Natural killer cell (primary cell): ENCODE measurements around the gene SEMA3B. TPM values are rescaled to one million over a fixed set of nuclear protein-coding genes. Genes with fewer than 3 reads are reported as not detected.

Experiments used
- ATAC-seq, 3 donors: fragments of 150-1000 bp in 2 of 3; fragments of 200-7000 bp in 1 of 3; cut with Tn5 transposase; 1 replicate in 1 of 3; 2 replicates in 2 of 3; pipeline ENCODE4 v1.10.0; 2021; ENCODE audit warnings: mild to moderate bottlenecking in 2 of 3, moderate library complexity in 2 of 3
- DNase-seq, 2 donors: peaks; one replicate each; pipeline versions ENCODE4 v3.0.0 to v3.0.0-alpha.2; 2013 to 2021; ENCODE audit warnings: mixed read lengths in 1 of 2
- H3K27ac ChIP-seq: one replicate; pipeline ENCODE4 v1.5.1; 2013; ENCODE audit warnings: mild to moderate bottlenecking, low read length
- H3K27me3 ChIP-seq: one replicate; pipeline ENCODE4 v1.6.1; 2013; ENCODE audit warnings: low read length; ENCODE audit not compliant: control insufficient read depth, insufficient read depth
- H3K36me3 ChIP-seq: one replicate; pipeline ENCODE4 v1.6.1; 2013; ENCODE audit warnings: low read length; ENCODE audit not compliant: control insufficient read depth, insufficient read depth
- H3K4me1 ChIP-seq: one replicate; pipeline ENCODE4 v1.6.1; 2013; ENCODE audit warnings: low read length; ENCODE audit not compliant: control insufficient read depth, insufficient read depth
- H3K4me3 ChIP-seq: one replicate; pipeline ENCODE4 v1.5.1; 2013; ENCODE audit warnings: low read length
- H3K9me3 ChIP-seq: one replicate; pipeline ENCODE4 v1.6.1; 2013; ENCODE audit warnings: low read length; ENCODE audit not compliant: control insufficient read depth, insufficient read depth
- H3K27ac Mint-ChIP-seq, 2 donors: one replicate each; pipeline ENCODE4 v1.8.0; 2022; ENCODE audit warnings: mild to moderate bottlenecking in 2 of 2, mixed read lengths in 2 of 2, moderate library complexity in 1 of 2
- H3K27me3 Mint-ChIP-seq, 2 donors: one replicate each; pipeline ENCODE4 v1.8.0; 2022; ENCODE audit warnings: low read depth in 2 of 2, mixed read lengths in 2 of 2
- H3K36me3 Mint-ChIP-seq: one replicate; pipeline ENCODE4 v1.8.0; 2022; ENCODE audit warnings: mixed read lengths
- H3K4me1 Mint-ChIP-seq, 2 donors: one replicate each; pipeline ENCODE4 v1.8.0; 2022; ENCODE audit warnings: mixed read lengths in 2 of 2
- H3K4me3 Mint-ChIP-seq: one replicate; pipeline ENCODE4 v1.8.0; 2022; ENCODE audit warnings: mild to moderate bottlenecking, moderate library complexity, mixed read lengths
- H3K9me3 Mint-ChIP-seq, 2 donors: one replicate each; pipeline ENCODE4 v1.8.0; 2022; ENCODE audit warnings: mixed read lengths in 2 of 2
- WGBS: methylation state at CpG from one replicate; pipeline ENCODE4 v1.1.7; 2013; ENCODE audit warnings: missing lambda C conversion rate; ENCODE audit not compliant: insufficient coverage; 5-methylcytosine and 5-hydroxymethylcytosine counted together
- intact Hi-C: fragments of 100-400 bp; cut with micrococcal nuclease; formaldehyde crosslinking; loops from one replicate; pipeline ENCODE4 v1.14.2; 2022
- total RNA-seq, 4 donors: library from RNA; stranded (reverse); fragments of 120-200 nt in 1 of 4; gene quantifications; one replicate each; pipeline versions ENCODE4 v1.2.3 to v1.2.4, GENCODE V29; 2013 to 2022
- TF ChIP-seq, protein P1 (sequence below): fragments of 200-600 bp; IDR thresholded peaks from one replicate; pipeline ENCODE4 v1.8.0; 2022; ENCODE audit warnings: antibody characterized with exemption

The SEMA3B gene
- total RNA-seq, 3 donors from 2014 or later (not counting 1 experiment from before 2014, with no cell fraction given) = 0.97 to 2.0 (median 0.99) TPM

DNA sequence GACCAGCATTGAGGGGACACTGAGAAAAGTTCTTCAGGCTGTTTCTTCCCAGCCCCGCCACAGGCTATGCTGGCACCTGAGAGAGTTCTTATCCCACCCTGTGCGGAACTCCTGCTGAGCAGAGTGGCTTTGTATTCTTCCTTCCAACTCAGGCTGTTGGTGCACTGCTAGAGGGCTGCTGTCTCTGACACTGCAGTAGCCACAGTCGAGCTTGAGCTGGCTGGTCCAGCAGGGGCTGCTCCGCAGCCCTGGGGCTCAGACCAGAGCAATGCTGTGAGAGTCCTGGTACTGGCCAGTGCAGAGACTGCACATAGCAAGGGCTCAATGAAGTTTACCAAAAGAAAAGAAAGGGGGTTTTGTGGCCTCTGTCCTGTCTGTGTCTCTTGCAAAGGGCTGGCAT lies 29.3 kb upstream of the SEMA3B start:
- Mint-ChIP-seq H3K9me3 (no peaks in the 10 kb centered on the region), H3K27me3 (no peaks in the 10 kb centered on the region), H3K4me1 (peaks cover 62 to 82% of the 10 kb centered on the region in 2 donors), H3K4me3 (peak overlapping the region; percentile 68), H3K36me3 (no peaks in the 10 kb centered on the region), H3K27ac (peak overlapping the region; percentile 95 to 96)
- TF ChIP-seq, protein P1, sequence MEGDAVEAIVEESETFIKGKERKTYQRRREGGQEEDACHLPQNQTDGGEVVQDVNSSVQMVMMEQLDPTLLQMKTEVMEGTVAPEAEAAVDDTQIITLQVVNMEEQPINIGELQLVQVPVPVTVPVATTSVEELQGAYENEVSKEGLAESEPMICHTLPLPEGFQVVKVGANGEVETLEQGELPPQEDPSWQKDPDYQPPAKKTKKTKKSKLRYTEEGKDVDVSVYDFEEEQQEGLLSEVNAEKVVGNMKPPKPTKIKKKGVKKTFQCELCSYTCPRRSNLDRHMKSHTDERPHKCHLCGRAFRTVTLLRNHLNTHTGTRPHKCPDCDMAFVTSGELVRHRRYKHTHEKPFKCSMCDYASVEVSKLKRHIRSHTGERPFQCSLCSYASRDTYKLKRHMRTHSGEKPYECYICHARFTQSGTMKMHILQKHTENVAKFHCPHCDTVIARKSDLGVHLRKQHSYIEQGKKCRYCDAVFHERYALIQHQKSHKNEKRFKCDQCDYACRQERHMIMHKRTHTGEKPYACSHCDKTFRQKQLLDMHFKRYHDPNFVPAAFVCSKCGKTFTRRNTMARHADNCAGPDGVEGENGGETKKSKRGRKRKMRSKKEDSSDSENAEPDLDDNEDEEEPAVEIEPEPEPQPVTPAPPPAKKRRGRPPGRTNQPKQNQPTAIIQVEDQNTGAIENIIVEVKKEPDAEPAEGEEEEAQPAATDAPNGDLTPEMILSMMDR = no peak
- DNase-seq = no peak
- Histone ChIP-seq H3K36me3 (peaks cover 23% of the 10 kb centered on the region), H3K27ac (peak overlapping the region; percentile 87), H3K27me3 (no peaks in the 10 kb centered on the region), H3K9me3 (no peaks in the 10 kb centered on the region), H3K4me3 (no peak overlapping the region), H3K4me1 (peaks cover 86% of the 10 kb centered on the region)
- intact Hi-C loops = no loop called here
- 85% methylated on average over 4 of the region's 4 CpGs for WGBS
- no peak for ATAC-seq

DNA sequence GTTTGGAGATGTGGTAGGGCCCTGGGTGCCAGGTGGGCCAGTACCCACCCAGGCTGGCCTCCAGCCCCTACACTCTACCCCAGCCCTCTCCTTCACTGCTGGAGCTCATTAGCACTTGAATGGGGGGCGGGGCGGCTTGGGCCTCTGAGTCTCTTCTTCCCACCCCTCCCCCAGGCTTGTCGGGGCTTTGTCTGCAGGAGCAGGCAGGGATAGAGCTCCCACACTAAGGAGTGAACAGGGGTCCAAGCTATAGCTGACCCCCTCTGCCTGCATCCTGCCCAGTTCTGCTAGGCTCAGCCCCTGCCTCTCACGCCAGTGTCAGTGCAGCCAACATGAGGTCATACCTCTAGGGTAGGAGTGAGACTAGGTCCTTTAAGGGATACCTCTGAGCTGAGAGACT lies 27.8 kb upstream of the SEMA3B start:
- Histone ChIP-seq H3K27me3 (no peaks in the 10 kb centered on the region), H3K4me3 (no peak overlapping the region), H3K4me1 (peaks cover 91% of the 10 kb centered on the region), H3K36me3 (peaks cover 27% of the 10 kb centered on the region), H3K27ac (peak overlapping the region; percentile 86), H3K9me3 (no peaks in the 10 kb centered on the region)
- Mint-ChIP-seq H3K36me3 (no peaks in the 10 kb centered on the region), H3K4me3 (peak overlapping the region; percentile 76), H3K9me3 (no peaks in the 10 kb centered on the region), H3K27ac (peak overlapping the region; percentile 95), H3K27me3 (no peaks in the 10 kb centered on the region), H3K4me1 (peaks cover 69 to 91% of the 10 kb centered on the region in 2 donors)
- TF ChIP-seq, protein P1 = no peak
- 76% methylated on average over 4 of the region's 4 CpGs for WGBS
- DNase-seq (no peak), ATAC-seq (no peak)
- intact Hi-C loops = no loop called here

DNA sequence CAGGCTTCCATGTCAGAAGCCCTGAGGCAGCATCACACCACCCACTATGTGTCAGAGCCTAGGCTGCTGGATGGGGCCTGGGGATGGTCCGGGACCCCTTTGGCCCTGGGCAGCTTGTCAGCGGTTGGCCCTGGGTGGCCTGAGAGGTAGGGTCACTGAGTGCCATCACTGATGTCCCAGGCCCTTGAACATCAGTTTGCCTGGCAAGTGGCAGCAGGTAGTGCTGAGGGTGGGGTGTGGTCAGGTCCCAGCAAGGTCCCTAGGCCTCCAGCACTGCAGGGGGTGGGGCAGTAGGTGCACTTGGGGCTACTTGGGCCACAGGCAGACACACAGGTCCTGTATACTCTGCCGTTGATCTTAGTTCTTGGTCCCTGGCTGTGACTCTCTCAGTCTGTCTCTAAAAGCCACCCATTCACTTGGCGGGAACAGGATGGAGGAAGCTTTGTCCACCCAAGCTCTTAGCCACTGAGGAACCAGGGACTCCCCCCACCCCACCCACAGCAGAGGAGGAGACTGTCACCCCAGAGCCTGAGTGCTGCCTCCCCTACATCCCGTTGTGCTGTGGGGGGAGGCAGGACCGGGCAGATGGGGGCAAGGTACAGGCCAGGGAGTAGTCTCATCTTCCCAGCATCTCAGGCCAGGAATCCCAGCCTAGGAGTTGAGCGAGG lies 27.1 kb upstream of the SEMA3B start:
- no peaks in the 10 kb centered on the region for H3K9me3 ChIP-seq
- Mint-ChIP-seq H3K4me1 (peaks cover 74 to 91% of the 10 kb centered on the region in 2 donors), H3K4me3 (peak overlapping the region; percentile 52), H3K36me3 (no peaks in the 10 kb centered on the region), H3K9me3 (no peaks in the 10 kb centered on the region), H3K27ac (peak overlapping the region; percentile 95), H3K27me3 (no peaks in the 10 kb centered on the region)
- H3K36me3 ChIP-seq = peaks cover 27% of the 10 kb centered on the region
- no peak overlapping the region for H3K4me3 ChIP-seq
- no peak for ATAC-seq
- DNase-seq = no peak
- peak overlapping the region; percentile 86 for H3K27ac ChIP-seq
- peaks cover 92% of the 10 kb centered on the region for H3K4me1 ChIP-seq
- TF ChIP-seq, protein P1 = no peak
- intact Hi-C loops = no loop called here
- 47% methylated on average over 7 of the region's 7 CpGs for WGBS
- H3K27me3 ChIP-seq = no peaks in the 10 kb centered on the region

DNA sequence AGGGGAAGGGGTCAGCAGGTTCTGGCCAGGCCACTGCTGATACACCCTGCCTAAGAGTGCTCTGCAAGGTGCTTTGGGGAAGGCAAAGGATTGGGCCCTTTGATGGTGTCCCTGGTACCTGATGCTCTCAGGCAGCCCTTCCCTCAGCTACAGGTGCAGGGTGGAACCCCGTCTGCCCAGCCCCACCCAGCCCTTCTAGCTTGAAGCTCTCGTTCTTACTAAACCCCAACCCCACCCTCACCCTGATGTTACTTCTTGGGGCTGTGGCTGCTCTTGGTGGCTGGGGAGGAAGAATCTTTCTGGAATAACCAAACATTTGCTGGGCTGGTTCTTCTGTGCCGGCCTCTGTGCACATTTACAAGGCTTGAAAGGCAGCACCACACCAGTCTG lies 26.6 kb upstream of the SEMA3B start:
- Mint-ChIP-seq H3K27ac (peak overlapping the region; percentile 95), H3K4me3 (peak overlapping the region; percentile 83), H3K27me3 (no peaks in the 10 kb centered on the region), H3K4me1 (peaks cover 74 to 91% of the 10 kb centered on the region in 2 donors), H3K9me3 (no peaks in the 10 kb centered on the region), H3K36me3 (no peaks in the 10 kb centered on the region)
- intact Hi-C loops = no loop called here
- H3K27me3 ChIP-seq = no peaks in the 10 kb centered on the region
- peak in 1 of 2 donors; percentile 46 for DNase-seq
- peaks cover 28% of the 10 kb centered on the region for H3K36me3 ChIP-seq
- H3K4me1 ChIP-seq = peaks cover 95% of the 10 kb centered on the region
- no peak overlapping the region for H3K4me3 ChIP-seq
- 29% methylated on average over 2 of the region's 3 CpGs for WGBS
- no peak for ATAC-seq
- H3K9me3 ChIP-seq = no peaks in the 10 kb centered on the region
- TF ChIP-seq, protein P1 = no peak
- peak overlapping the region; percentile 86 for H3K27ac ChIP-seq
